Skeletal muscle tissue (tissue), 4 donors: ENCODE results near the gene NVL. TPM values are rescaled to one million over a fixed set of nuclear protein-coding genes. Genes with fewer than 3 reads are reported as not detected.

Experiments used
- H3K27ac ChIP-seq: one replicate; pipeline ENCODE4 v1.7.0; 2013; ENCODE audit warnings: mild to moderate bottlenecking, low read depth, low read length, inconsistent platforms
- H3K27me3 ChIP-seq, 3 donors: one replicate each; pipeline ENCODE4 v1.7.0; 2013; ENCODE audit warnings: low read length in 3 of 3; ENCODE audit not compliant: control insufficient read depth in 3 of 3, insufficient read depth in 3 of 3
- H3K36me3 ChIP-seq, 3 donors: one replicate each; pipeline ENCODE4 v1.7.0; 2013; ENCODE audit warnings: low read length in 3 of 3; ENCODE audit not compliant: control insufficient read depth in 3 of 3, insufficient read depth in 3 of 3
- H3K4me1 ChIP-seq, 3 donors: one replicate each; pipeline ENCODE4 v1.7.0; 2013; ENCODE audit warnings: low read length in 3 of 3, mild to moderate bottlenecking in 3 of 3; ENCODE audit not compliant: control insufficient read depth in 3 of 3, insufficient read depth in 3 of 3
- H3K4me3 ChIP-seq, 3 donors: one replicate each; pipeline ENCODE4 v1.7.0; 2013; ENCODE audit warnings: low read length in 3 of 3
- H3K9ac ChIP-seq, 3 donors: one replicate each; pipeline ENCODE4 v1.7.0; 2013; ENCODE audit warnings: low read length in 3 of 3, mild to moderate bottlenecking in 3 of 3, moderate library complexity in 2 of 3, low read depth in 1 of 3
- H3K9me3 ChIP-seq, 3 donors: one replicate each; pipeline ENCODE4 v1.7.0; 2013; ENCODE audit warnings: low read length in 3 of 3; ENCODE audit not compliant: control insufficient read depth in 3 of 3
- total RNA-seq: library from RNA; depleted of rRNA; stranded (reverse); fragments of >200 nt; gene quantifications from one replicate; pipeline ENCODE4 v1.2.3, GENCODE V29; 2014
- donor health status: Osteomylitis.

Gene NVL
- total RNA-seq, 1 donor from 2014 or later = 26.6 TPM

GRCh38 chr1:224338150-224338838, 8.3 kb upstream of the NVL start:
- Histone ChIP-seq H3K27ac (no peak overlapping the region), H3K9ac (no peak overlapping the region), H3K4me1 (peaks cover 3 to 8% (median 4%) of the 10 kb centered on the region in 3 donors), H3K9me3 (no peaks in the 10 kb centered on the region), H3K4me3 (no peak overlapping the region), H3K27me3 (peaks cover 0 to 5% (median 4%) of the 10 kb centered on the region in 3 donors), H3K36me3 (no peaks in the 10 kb centered on the region)

- Histone ChIP-seq H3K36me3 (no peaks in the 10 kb centered on the region), H3K27me3 (no peaks in the 10 kb centered on the region), H3K4me3 (no peak overlapping the region), H3K27ac (no peak overlapping the region), H3K4me1 (peaks cover 0 to 11% (median 3%) of the 10 kb centered on the region in 3 donors), H3K9me3 (no peaks in the 10 kb centered on the region), H3K9ac (no peak overlapping the region)
Observed at GRCh38 chr1:224333939-224334786, 4.2 kb upstream of the NVL start.

GRCh38 chr1:224333309-224333926, 3.4 kb upstream of the NVL start:
- Histone ChIP-seq H3K4me1 (peaks cover 7 to 17% (median 11%) of the 10 kb centered on the region in 3 donors), H3K9ac (no peak overlapping the region), H3K9me3 (no peaks in the 10 kb centered on the region), H3K27me3 (no peaks in the 10 kb centered on the region), H3K36me3 (no peaks in the 10 kb centered on the region), H3K27ac (no peak overlapping the region), H3K4me3 (no peak overlapping the region)

- H3K36me3 ChIP-seq = no peaks in the 10 kb centered on the region
- H3K9ac ChIP-seq = no peak overlapping the region
- no peak overlapping the region for H3K27ac ChIP-seq
- no peaks in the 10 kb centered on the region for H3K27me3 ChIP-seq
- H3K9me3 ChIP-seq = no peaks in the 10 kb centered on the region
- H3K4me3 ChIP-seq = no peak overlapping the region
- H3K4me1 ChIP-seq = peaks cover 8 to 25% (median 18%) of the 10 kb centered on the region in 3 donors
Observed at GRCh38 chr1:224331824-224332223, 1.9 kb upstream of the NVL start.

GRCh38 chr1:224331326-224331725, 1.4 kb upstream of the NVL start:
- no peak overlapping the region for H3K27ac ChIP-seq
- no peaks in the 10 kb centered on the region for H3K9me3 ChIP-seq
- H3K4me3 ChIP-seq = peak overlapping the region in 1 of 3 donors; percentile 95
- H3K36me3 ChIP-seq = no peaks in the 10 kb centered on the region
- H3K9ac ChIP-seq = no peak overlapping the region
- H3K27me3 ChIP-seq = no peaks in the 10 kb centered on the region
- peaks cover 8 to 27% (median 18%) of the 10 kb centered on the region in 3 donors for H3K4me1 ChIP-seq

GRCh38 chr1:224329484-224329841, 509 bp downstream of the NVL start:
- peaks cover 8 to 27% (median 18%) of the 10 kb centered on the region in 3 donors for H3K4me1 ChIP-seq
- H3K27me3 ChIP-seq = no peaks in the 10 kb centered on the region
- H3K36me3 ChIP-seq = peaks cover 0 to 2% (median 0%) of the 10 kb centered on the region in 3 donors
- peak overlapping the region; percentile 89 for H3K27ac ChIP-seq
- no peaks in the 10 kb centered on the region for H3K9me3 ChIP-seq
- peak overlapping the region; percentile 95 to 97 (median 96) for H3K9ac ChIP-seq
- H3K4me3 ChIP-seq = peak overlapping the region; percentile 94 to 97 (median 95)

- Histone ChIP-seq H3K9me3 (no peaks in the 10 kb centered on the region), H3K4me3 (no peak overlapping the region), H3K27me3 (no peaks in the 10 kb centered on the region), H3K27ac (no peak overlapping the region), H3K4me1 (peaks cover 8 to 23% (median 18%) of the 10 kb centered on the region in 3 donors), H3K36me3 (peaks cover 0 to 2% (median 0%) of the 10 kb centered on the region in 3 donors), H3K9ac (peak overlapping the region in 1 of 3 donors; percentile 95)
Observed at GRCh38 chr1:224328644-224329043, 1.3 kb downstream of the NVL start.

GRCh38 chr1:224325959-224326358, 4.0 kb downstream of the NVL start:
- Histone ChIP-seq H3K4me1 (peaks cover 8 to 23% (median 18%) of the 10 kb centered on the region in 3 donors), H3K9me3 (no peaks in the 10 kb centered on the region), H3K27me3 (no peaks in the 10 kb centered on the region), H3K9ac (no peak overlapping the region), H3K36me3 (peaks cover 0 to 2% (median 0%) of the 10 kb centered on the region in 3 donors), H3K27ac (no peak overlapping the region), H3K4me3 (no peak overlapping the region)

- H3K4me1 ChIP-seq = peaks cover 0 to 1% (median 0%) of the 10 kb centered on the region in 3 donors
- H3K4me3 ChIP-seq = no peak overlapping the region
- H3K27me3 ChIP-seq = no peaks in the 10 kb centered on the region
- no peak overlapping the region for H3K27ac ChIP-seq
- H3K36me3 ChIP-seq = peaks cover 0 to 8% (median 7%) of the 10 kb centered on the region in 3 donors
- H3K9me3 ChIP-seq = no peaks in the 10 kb centered on the region
- no peak overlapping the region for H3K9ac ChIP-seq
Observed at GRCh38 chr1:224321706-224322105, 8.3 kb downstream of the NVL start.
